ENCODE data around the gene NLRC5.
"Not testable (repeated sequence)": the region's sequence is repeated elsewhere in the genome, so short reads cannot be mapped to it uniquely, and the experiment has no call there.

NLRC5 gene

GRCh38 chr16:57106767-57107166 lies 117.4 kb downstream of the NLRC5 start:
- POLR2A ChIA-PET = interaction anchor here (0.7 to 1.2 kb wide), 2 partner anchors 14 kb away, joined by 3 read pairs; partner anchors contain the start of gene CPNE2
- CTCF ChIA-PET = no interaction called here
- no peak for DNase-seq (ENCODE audit: extremely low spot score)
- TF ChIP-seq LEF1 (IDR thresholded peaks at IDR 0.05; ENCODE audit: borderline replicate concordance) = no peak
- no peak for TF ChIP-seq SP1 (IDR thresholded peaks at IDR 0.05)
- TF ChIP-seq FOXA1 (IDR thresholded peaks at IDR 0.05) = no peak
- TF ChIP-seq FOXM1 (IDR thresholded peaks at IDR 0.05; ENCODE audit: borderline replicate concordance) = no peak

GRCh38 chr16:57107321-57107922 lies 118.1 kb downstream of the NLRC5 start:
- ChIA-PET CTCF (interaction anchor here (0.6 to 1.3 kb wide), 2 partner anchors 15 to 113 kb away, joined by 3 to 4 read pairs; partner anchors contain the start of gene CPNE2), POLR2A (interaction anchor here (1.2 kb wide), 1 partner anchor 15 kb away, joined by 3 read pairs; the partner anchor contains the start of gene CPNE2)
- no peak for TF ChIP-seq BHLHE40 (IDR thresholded peaks at IDR 0.05; ENCODE audit: borderline replicate concordance)
- no peak for TF ChIP-seq FOXK2 (IDR thresholded peaks at IDR 0.05)
- no peak for TF ChIP-seq LEF1 (IDR thresholded peaks at IDR 0.05; ENCODE audit: borderline replicate concordance)
- no peak for TF ChIP-seq ARNT (IDR thresholded peaks at IDR 0.05)
- TF ChIP-seq CTBP1 (IDR thresholded peaks at IDR 0.05; ENCODE audit: borderline replicate concordance) = no peak
- TF ChIP-seq ZNF384 (IDR thresholded peaks at IDR 0.05) = no peak
- TF ChIP-seq L3MBTL2 (conservative IDR thresholded peaks at IDR 0.05) = no peak
- TF ChIP-seq NFRKB (IDR thresholded peaks at IDR 0.05) = no peak
- no peak for DNase-seq (ENCODE audit: extremely low spot score)

DNA sequence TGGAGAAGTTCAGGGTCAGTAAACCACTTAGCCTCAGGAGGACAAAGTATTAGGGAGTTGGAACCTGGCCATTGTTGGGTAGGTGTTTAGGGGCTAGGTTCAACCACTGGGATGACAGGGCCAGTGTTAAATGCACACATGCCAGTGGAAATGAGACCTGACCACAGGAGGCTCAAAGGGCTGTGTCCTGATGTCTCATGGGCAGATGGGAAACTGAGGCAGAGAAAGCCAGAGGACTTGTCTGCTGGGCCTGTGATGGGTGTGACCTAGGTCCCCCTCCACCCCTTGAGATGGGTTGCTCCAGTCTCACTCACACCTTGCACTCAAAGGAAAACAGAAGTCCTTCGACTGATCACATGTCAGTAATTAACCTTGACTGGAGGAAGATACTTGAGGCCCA lies 119.1 kb downstream of the NLRC5 start:
- TF ChIP-seq L3MBTL2 (conservative IDR thresholded peaks at IDR 0.05) (no peak), LEF1 (IDR thresholded peaks at IDR 0.05; ENCODE audit: borderline replicate concordance) (no peak), TARDBP (IDR thresholded peaks at IDR 0.05) (no peak), ARNT (IDR thresholded peaks at IDR 0.05) (no peak), HDGF (IDR thresholded peaks at IDR 0.05; ENCODE audit: borderline replicate concordance) (no peak), ELF4 (IDR thresholded peaks at IDR 0.05) (no peak), PKNOX1 (IDR thresholded peaks at IDR 0.05) (no peak), NFRKB (IDR thresholded peaks at IDR 0.05) (no peak), SP1 (IDR thresholded peaks at IDR 0.05) (no peak), FOXA1 (IDR thresholded peaks at IDR 0.05) (no peak), BHLHE40 (IDR thresholded peaks at IDR 0.05; ENCODE audit: borderline replicate concordance) (no peak), ZNF384 (IDR thresholded peaks at IDR 0.05) (no peak)
- no peak for DNase-seq (ENCODE audit: extremely low spot score)
- CTCF ChIA-PET = interaction anchor here (1.3 kb wide), 1 partner anchor 16 kb away, joined by 4 read pairs; the partner anchor contains the start of gene CPNE2
- POLR2A ChIA-PET = no interaction called here

DNA sequence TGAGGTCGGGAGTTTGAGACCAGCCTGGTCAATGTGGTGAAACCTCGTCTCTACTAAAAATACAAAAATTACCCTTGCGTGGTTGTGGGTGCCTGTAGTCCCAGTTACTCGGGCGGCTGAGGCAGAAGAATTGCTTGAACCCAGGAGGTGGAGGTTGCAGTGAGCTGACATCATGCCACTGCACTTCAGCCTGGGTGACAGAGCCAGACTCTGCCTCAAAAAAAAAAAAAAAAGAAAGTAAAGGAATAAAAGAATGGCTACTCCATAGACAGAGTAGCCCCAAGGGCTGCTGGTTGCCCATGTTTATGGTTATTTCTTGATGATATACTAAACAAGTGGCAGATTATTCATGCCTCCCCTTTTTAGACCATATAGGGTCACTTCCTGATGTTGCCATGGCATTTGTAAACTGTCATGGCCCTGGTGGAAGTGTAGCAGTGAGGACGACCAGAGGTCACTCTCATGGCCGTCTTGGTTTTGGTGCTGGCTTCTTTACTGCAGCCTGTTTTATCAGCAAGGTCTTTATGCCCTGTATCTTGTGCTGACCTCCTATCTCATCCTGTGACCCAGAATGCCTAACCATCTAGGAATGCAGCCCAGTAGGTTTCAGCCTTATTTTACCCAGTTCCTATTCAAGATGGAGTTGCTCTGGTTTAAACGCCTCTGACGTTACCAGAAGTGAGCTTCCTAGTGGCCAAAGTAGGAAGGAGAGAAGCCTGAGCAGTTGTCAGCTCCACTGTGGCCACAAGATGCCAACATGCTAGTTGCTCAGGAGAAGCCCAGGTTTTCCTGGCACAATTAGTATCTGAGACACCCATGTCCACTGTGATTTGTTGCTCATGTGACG lies 120.1 kb downstream of the NLRC5 start:
- POLR2A ChIA-PET; DNase-seq (ENCODE audit: extremely low spot score); CTCF ChIA-PET: not testable (repeated sequence)

GRCh38 chr16:57110937-57111336 lies 121.6 kb downstream of the NLRC5 start:
- ChIA-PET CTCF (no interaction called here), POLR2A (no interaction called here)
- no peak for DNase-seq (ENCODE audit: extremely low spot score)
- TF ChIP-seq NFRKB (IDR thresholded peaks at IDR 0.05) (no peak), HDGF (IDR thresholded peaks at IDR 0.05; ENCODE audit: borderline replicate concordance) (no peak), ELF4 (IDR thresholded peaks at IDR 0.05) (no peak), FOXK2 (IDR thresholded peaks at IDR 0.05) (no peak), TARDBP (IDR thresholded peaks at IDR 0.05) (no peak), SP1 (IDR thresholded peaks at IDR 0.05) (no peak), LEF1 (IDR thresholded peaks at IDR 0.05; ENCODE audit: borderline replicate concordance) (no peak), CTBP1 (IDR thresholded peaks at IDR 0.05; ENCODE audit: borderline replicate concordance) (no peak), SUZ12 (IDR thresholded peaks at IDR 0.05) (no peak), BHLHE40 (IDR thresholded peaks at IDR 0.05; ENCODE audit: borderline replicate concordance) (no peak), L3MBTL2 (conservative IDR thresholded peaks at IDR 0.05) (no peak)

- ChIA-PET CTCF (no interaction called here), POLR2A (no interaction called here)
- DNase-seq (ENCODE audit: extremely low spot score) = no peak
- TF ChIP-seq HDGF (IDR thresholded peaks at IDR 0.05; ENCODE audit: borderline replicate concordance) = no peak
- TF ChIP-seq SUZ12 (IDR thresholded peaks at IDR 0.05) = no peak
- no peak for TF ChIP-seq ELF4 (IDR thresholded peaks at IDR 0.05)
- TF ChIP-seq NFRKB (IDR thresholded peaks at IDR 0.05) = no peak
- no peak for TF ChIP-seq TARDBP (IDR thresholded peaks at IDR 0.05)
- TF ChIP-seq FOXA1 (IDR thresholded peaks at IDR 0.05) = no peak
- no peak for TF ChIP-seq ARNT (IDR thresholded peaks at IDR 0.05)
These were observed 122.1 kb downstream of the NLRC5 start for GRCh38 chr16:57111420-57111819.

DNA sequence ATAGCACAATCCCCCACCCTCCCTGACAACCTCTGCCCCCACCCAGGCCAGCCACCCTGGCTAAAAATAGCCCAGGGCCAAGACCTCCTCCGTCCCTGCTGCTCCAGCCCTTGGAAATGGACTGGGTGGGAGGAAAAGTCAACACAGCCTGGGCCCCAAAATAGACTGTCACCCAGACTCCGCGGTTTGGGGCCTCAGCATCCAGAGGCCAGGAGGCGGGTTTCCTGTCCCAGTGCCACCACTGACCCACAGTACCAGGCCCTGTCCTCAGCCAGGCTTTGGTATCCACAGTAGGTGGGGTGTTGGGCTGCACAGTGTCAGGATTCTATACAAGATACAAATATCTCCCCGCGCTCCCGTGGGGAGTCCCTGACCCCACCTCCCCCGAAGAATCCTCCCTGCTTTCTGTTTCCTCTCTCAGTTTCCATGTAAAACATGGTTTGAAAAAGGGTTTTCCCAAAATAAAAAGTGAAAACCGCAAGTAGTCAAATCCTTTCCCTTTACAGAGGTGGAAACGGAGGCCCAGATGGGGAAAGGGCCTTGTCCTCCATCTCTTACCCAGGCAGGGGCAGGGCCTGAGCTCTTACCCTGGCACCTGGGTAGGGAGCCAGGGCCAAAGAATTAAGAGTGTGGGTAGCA lies 123.2 kb downstream of the NLRC5 start:
- CTCF ChIA-PET = no interaction called here
- DNase-seq (ENCODE audit: extremely low spot score) = no peak

More for the DNA sequence above, 123.2 kb downstream of the NLRC5 start:
- POLR2A ChIA-PET = no interaction called here
- TF ChIP-seq FOXM1 (IDR thresholded peaks at IDR 0.05; ENCODE audit: borderline replicate concordance) (no peak), SP1 (IDR thresholded peaks at IDR 0.05) (no peak), NFRKB (IDR thresholded peaks at IDR 0.05) (no peak)
